Measurements from ENCODE around the gene TMEM135.

Gene TMEM135

GRCh38 chr11:87136236-87136635, 98.5 kb downstream of the TMEM135 start:
- peaks cover 45% of the 10 kb centered on the region for H3K36me3 Mint-ChIP-seq (ENCODE audit: low read depth)
- TF ChIP-seq CTCF (IDR thresholded peaks at IDR 0.05): no peak

GRCh38 chr11:87137711-87138110, 100.0 kb downstream of the TMEM135 start:
- Mint-ChIP-seq H3K4me3 (no peak overlapping the region), H3K4me1 (no peaks in the 10 kb centered on the region), H3K27me3 (ENCODE audit: low read depth, poor library complexity) (no peaks in the 10 kb centered on the region), H3K9me3 (peaks cover 32% of the 10 kb centered on the region), H3K27ac (no peak overlapping the region), H3K36me3 (ENCODE audit: low read depth) (peaks cover 42% of the 10 kb centered on the region)
- DNase-seq: no peak
- no peak for TF ChIP-seq CTCF (IDR thresholded peaks at IDR 0.05)

More at GRCh38 chr11:87136236-87136635, 98.5 kb downstream of the TMEM135 start:
- Mint-ChIP-seq H3K4me3 (no peak overlapping the region), H3K9me3 (peaks cover 34% of the 10 kb centered on the region), H3K27me3 (ENCODE audit: low read depth, poor library complexity) (no peaks in the 10 kb centered on the region), H3K4me1 (no peaks in the 10 kb centered on the region), H3K27ac (no peak overlapping the region)
- DNase-seq: no peak

- no peak for TF ChIP-seq CTCF (IDR thresholded peaks at IDR 0.05)
- peaks cover 35% of the 10 kb centered on the region for H3K36me3 Mint-ChIP-seq (ENCODE audit: low read depth)
- no peak for DNase-seq
- no peak overlapping the region for H3K27ac Mint-ChIP-seq
- peaks cover 32% of the 10 kb centered on the region for H3K9me3 Mint-ChIP-seq
- H3K4me3 Mint-ChIP-seq: no peak overlapping the region
- no peaks in the 10 kb centered on the region for H3K27me3 Mint-ChIP-seq (ENCODE audit: low read depth, poor library complexity)
- H3K4me1 Mint-ChIP-seq: no peaks in the 10 kb centered on the region
Measured at GRCh38 chr11:87139475-87139874, 101.7 kb downstream of the TMEM135 start.

DNA sequence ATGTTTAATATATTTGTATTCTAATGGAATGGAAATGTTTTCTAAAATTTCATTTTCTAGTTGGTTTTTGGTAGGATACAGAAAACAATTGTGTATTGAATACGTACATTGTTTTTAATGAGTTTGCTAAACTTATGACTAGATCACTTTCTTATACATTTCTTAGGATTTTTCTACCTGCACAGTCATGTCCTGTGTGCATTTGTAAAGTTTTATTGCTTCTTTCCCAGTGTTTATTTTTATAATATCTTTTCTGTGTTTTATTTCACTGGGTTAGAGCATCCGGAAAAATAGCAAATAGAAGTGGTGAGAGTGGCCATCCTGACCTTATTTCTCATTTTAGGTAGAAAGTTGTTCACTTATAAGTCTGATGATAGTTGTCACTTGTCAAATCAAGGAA, 103.6 kb downstream of the TMEM135 start:
- H3K4me3 Mint-ChIP-seq: no peak overlapping the region
- no peak for DNase-seq
- H3K4me1 Mint-ChIP-seq: no peaks in the 10 kb centered on the region
- no peak for TF ChIP-seq CTCF (IDR thresholded peaks at IDR 0.05)
- H3K36me3 Mint-ChIP-seq (ENCODE audit: low read depth): peaks cover 34% of the 10 kb centered on the region
- H3K9me3 Mint-ChIP-seq: peaks cover 29% of the 10 kb centered on the region
- H3K27ac Mint-ChIP-seq: no peak overlapping the region
- H3K27me3 Mint-ChIP-seq (ENCODE audit: low read depth, poor library complexity): no peaks in the 10 kb centered on the region

GRCh38 chr11:87141980-87142514, 104.3 kb downstream of the TMEM135 start:
- H3K27ac Mint-ChIP-seq: no peak overlapping the region
- TF ChIP-seq CTCF (IDR thresholded peaks at IDR 0.05): no peak
- H3K4me1 Mint-ChIP-seq: no peaks in the 10 kb centered on the region
- H3K4me3 Mint-ChIP-seq: no peak overlapping the region
- no peak for DNase-seq
- H3K36me3 Mint-ChIP-seq (ENCODE audit: low read depth): peaks cover 26% of the 10 kb centered on the region
- peaks cover 27% of the 10 kb centered on the region for H3K9me3 Mint-ChIP-seq
- no peaks in the 10 kb centered on the region for H3K27me3 Mint-ChIP-seq (ENCODE audit: low read depth, poor library complexity)

- H3K4me1 Mint-ChIP-seq: no peaks in the 10 kb centered on the region
- H3K27ac Mint-ChIP-seq: no peak overlapping the region
- DNase-seq: no peak
- H3K36me3 Mint-ChIP-seq (ENCODE audit: low read depth): peaks cover 24% of the 10 kb centered on the region
- no peak overlapping the region for H3K4me3 Mint-ChIP-seq
- H3K9me3 Mint-ChIP-seq: peaks cover 24% of the 10 kb centered on the region
- no peaks in the 10 kb centered on the region for H3K27me3 Mint-ChIP-seq (ENCODE audit: low read depth, poor library complexity)
- TF ChIP-seq CTCF (IDR thresholded peaks at IDR 0.05): no peak
Measured at GRCh38 chr11:87142594-87142993, 104.9 kb downstream of the TMEM135 start.
